ENCODE data around the gene CCNF.
A peak's percentile ranks its signal among the peaks of the same experiment; 100 is the strongest.
"Not testable (repeated sequence)": the region's sequence is repeated elsewhere in the genome, so short reads cannot be mapped to it uniquely, and the experiment has no call there.

The CCNF gene

GRCh38 chr16:2473999-2474876, 45.0 kb downstream of the CCNF start:
- Histone ChIP-seq H3K36me3 (ENCODE audit: insufficient read depth, low read length) (no peaks in the 10 kb centered on the region), H3K27ac (ENCODE audit: low read depth, low read length) (no peak overlapping the region), H3K27me3 (ENCODE audit: insufficient read depth, low read length) (peaks cover 66% of the 10 kb centered on the region), H3K4me3 (ENCODE audit: low read length) (peak overlapping the region; percentile 77), H3K4me1 (ENCODE audit: insufficient read depth, low read length) (peaks cover 8% of the 10 kb centered on the region), H3K9me3 (ENCODE audit: insufficient read depth, low read depth, low read length) (no peaks in the 10 kb centered on the region), H3K9ac (ENCODE audit: low read depth, low read length) (peak overlapping the region; percentile 67; the same call in 1 of the 2 replicates)
- WGBS, result under 1% methylated on average over 100 of the region's 100 CpGs

DNA sequence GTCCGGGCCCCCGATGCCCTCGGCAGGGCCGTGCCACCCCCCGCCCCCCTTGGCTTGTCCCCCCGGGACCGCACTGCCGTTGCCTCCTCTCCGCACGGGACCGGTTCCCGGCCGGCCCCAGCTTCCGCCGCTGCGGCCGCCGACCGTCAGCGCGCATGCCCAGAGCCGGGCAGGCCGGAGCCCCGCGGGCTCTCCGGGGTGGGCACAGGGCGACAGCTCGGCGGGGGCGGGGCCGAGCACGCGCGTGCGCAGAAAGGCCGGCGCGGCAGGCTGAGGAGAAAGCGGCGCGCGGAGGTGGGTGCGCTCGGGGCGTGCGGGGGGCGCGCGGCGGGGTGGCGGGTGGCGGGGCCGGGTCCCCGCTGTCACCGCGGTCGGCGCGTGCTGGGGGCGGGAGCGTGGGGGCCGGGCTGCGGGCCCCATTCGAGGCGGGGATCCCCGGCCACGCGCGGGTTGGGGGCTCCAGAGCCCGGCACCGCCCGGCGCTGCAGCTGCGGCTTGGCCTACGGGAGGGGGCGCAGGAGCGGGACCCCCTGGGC, 45.7 kb downstream of the CCNF start, which contains the start of gene TBC1D24:
Gene TBC1D24 (plus strand): TSS at position 251 of the 536 bp plus-strand sequence. CDS start 21,022 bp downstream, outside the sequence.
- 1% methylated on average over 77 of the region's 77 CpGs for WGBS
- Histone ChIP-seq H3K9me3 (ENCODE audit: insufficient read depth, low read depth, low read length) (no peaks in the 10 kb centered on the region), H3K27ac (ENCODE audit: low read depth, low read length) (no peak within 1 kb of the TSS), H3K4me1 (ENCODE audit: insufficient read depth, low read length) (0 out of 2 replicates have a peak, but pooled peaks cover 3% of the 10 kb centered on the region), H3K27me3 (ENCODE audit: insufficient read depth, low read length) (peaks cover 59% of the 10 kb centered on the region), H3K36me3 (ENCODE audit: insufficient read depth, low read length) (no peaks in the 10 kb centered on the region), H3K9ac (ENCODE audit: low read depth, low read length) (peak within 1 kb of the TSS; percentile 67; the same call in 1 of the 2 replicates), H3K4me3 (ENCODE audit: low read length) (peak within 1 kb of the TSS; percentile 77)

DNA sequence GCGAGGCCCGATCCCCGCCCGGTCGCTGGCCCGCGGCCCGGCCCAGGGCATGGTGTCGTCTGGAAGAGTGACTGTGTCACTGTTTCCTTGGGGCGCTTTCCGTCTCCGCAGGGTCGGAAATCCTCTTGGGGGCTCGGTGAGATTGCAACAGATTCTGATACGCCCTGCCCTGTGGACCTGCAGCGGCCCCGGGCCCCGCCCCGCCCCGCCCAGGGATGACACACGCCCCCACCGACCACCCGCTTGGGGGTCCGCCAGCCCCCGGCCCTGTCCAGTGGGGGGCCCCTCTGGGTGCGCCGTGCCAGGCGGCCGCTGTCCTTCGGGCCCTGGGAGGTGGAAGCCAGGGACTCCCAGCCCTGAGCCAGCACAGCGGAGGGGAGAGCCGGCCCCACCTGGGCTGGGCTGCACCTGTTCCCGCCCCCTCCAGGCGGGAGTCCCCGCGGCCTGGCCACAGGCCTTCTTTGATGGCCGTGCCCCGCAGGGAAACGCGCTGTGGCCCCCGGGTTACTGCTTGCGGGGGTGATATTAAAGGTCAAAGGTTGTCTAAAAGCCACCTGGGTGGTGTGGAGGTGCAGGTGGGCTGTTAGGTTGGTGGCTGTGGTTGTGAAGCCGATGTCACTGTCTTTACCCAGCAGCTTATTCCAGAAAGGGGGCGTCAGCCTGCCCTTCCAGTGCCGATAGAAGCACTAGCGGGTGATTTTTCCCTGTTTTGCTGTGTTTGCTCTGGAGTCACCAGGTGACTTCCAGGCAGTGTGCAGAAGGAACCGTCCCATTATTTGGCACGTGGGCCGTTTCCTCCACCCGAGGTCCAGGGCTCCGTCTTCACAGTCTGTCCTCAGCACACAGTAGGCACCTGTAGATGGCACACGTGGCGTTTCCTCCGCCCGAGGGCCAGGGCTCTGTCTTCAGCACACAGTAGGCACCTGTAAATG, 46.4 kb downstream of the CCNF start:
- Histone ChIP-seq H3K36me3 (ENCODE audit: insufficient read depth, low read length) (no peaks in the 10 kb centered on the region), H3K9ac (ENCODE audit: low read depth, low read length) (peak overlapping the region; percentile 36; the same call in 1 of the 2 replicates), H3K27me3 (ENCODE audit: insufficient read depth, low read length) (peaks cover 52% of the 10 kb centered on the region), H3K27ac (ENCODE audit: low read depth, low read length) (no peak overlapping the region), H3K4me3 (ENCODE audit: low read length) (peak overlapping the region; percentile 77), H3K9me3 (ENCODE audit: insufficient read depth, low read depth, low read length) (no peaks in the 10 kb centered on the region), H3K4me1 (ENCODE audit: insufficient read depth, low read length) (0 out of 2 replicates have a peak, but pooled peaks cover 1% of the 10 kb centered on the region)
- 12% methylated on average over 55 of the region's 55 CpGs for WGBS

DNA sequence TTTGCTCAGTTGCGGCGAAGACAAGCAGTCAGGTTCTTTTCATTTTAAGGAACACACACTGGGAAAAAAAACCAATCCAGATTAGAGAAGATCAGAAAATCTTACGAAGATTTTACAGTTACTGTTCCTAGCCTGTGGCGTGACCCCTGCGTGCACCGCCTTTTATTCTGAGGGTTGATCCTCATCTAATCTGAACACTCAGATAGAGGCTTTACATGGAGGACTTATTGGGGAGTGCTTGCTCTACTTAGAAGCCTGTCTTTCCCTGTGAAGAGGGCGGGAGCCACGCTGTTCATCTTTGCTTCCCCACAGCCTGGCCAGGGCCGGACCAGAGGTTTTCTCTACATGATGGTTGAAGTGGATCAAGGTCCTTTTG, 47.1 kb downstream of the CCNF start:
- Histone ChIP-seq H3K27me3 (ENCODE audit: insufficient read depth, low read length) (peaks cover 48% of the 10 kb centered on the region), H3K27ac (ENCODE audit: low read depth, low read length) (no peak overlapping the region), H3K9ac (ENCODE audit: low read depth, low read length) (no peak overlapping the region; the same call in 1 of the 2 replicates), H3K4me1 (ENCODE audit: insufficient read depth, low read length) (no peaks in the 10 kb centered on the region), H3K36me3 (ENCODE audit: insufficient read depth, low read length) (no peaks in the 10 kb centered on the region), H3K4me3 (ENCODE audit: low read length) (peak overlapping the region; percentile 77; the same call in 1 of the 2 replicates), H3K9me3 (ENCODE audit: insufficient read depth, low read depth, low read length) (no peaks in the 10 kb centered on the region)
- WGBS, result 94% methylated on average over 9 of the region's 9 CpGs

DNA sequence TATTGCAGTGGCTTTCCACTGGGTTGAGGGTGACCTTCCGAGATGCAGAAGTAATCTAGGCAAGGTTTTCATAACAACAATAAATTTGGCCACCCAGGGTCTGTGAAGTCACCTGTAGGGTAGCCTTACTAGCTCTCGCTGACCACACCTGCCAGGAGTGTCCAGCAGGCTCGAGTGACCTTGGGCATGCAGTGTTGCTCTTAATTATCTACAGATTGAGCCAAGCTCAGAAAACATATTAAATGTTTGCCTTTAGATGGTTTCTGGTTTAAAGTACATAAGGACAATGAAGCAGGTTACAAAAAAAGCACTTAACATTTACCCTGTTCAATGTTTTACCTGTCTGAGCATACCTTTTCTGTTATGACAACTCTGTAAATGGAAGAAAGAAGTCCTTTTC, 47.5 kb downstream of the CCNF start:
- 86% methylated on average over 3 of the region's 3 CpGs for WGBS
- Histone ChIP-seq H3K27ac (ENCODE audit: low read depth, low read length) (no peak overlapping the region), H3K4me1 (ENCODE audit: insufficient read depth, low read length) (no peaks in the 10 kb centered on the region), H3K36me3 (ENCODE audit: insufficient read depth, low read length) (no peaks in the 10 kb centered on the region), H3K9ac (ENCODE audit: low read depth, low read length) (no peak overlapping the region), H3K4me3 (ENCODE audit: low read length) (no peak overlapping the region), H3K27me3 (ENCODE audit: insufficient read depth, low read length) (peaks cover 44% of the 10 kb centered on the region), H3K9me3 (ENCODE audit: insufficient read depth, low read depth, low read length) (no peaks in the 10 kb centered on the region)

DNA sequence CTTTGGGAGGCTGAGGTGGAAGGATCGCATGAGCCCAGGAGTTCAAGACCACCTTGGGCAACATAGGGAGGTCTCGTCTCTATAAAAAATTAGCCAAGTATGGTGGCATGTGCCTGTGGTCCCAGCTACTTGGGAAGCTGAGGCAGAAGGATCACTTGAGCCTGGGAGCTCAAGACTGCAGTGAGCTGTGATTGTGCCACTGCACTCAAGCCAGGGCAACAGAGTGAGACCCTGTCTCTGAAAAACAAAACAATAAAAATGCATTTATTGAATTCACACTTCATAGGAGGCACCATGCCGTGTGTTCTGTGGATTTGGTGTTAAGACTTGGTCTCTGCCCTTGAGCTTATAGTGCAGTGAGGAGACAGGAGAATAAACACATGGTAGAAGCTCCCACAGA, 48.1 kb downstream of the CCNF start:
- Histone ChIP-seq H3K27me3 (ENCODE audit: insufficient read depth, low read length) (peaks cover 38% of the 10 kb centered on the region), H3K9me3 (ENCODE audit: insufficient read depth, low read depth, low read length) (no peaks in the 10 kb centered on the region), H3K4me1 (ENCODE audit: insufficient read depth, low read length) (no peaks in the 10 kb centered on the region), H3K36me3 (ENCODE audit: insufficient read depth, low read length) (no peaks in the 10 kb centered on the region), H3K27ac (ENCODE audit: low read depth, low read length) (no peak overlapping the region), H3K4me3 (ENCODE audit: low read length) (no peak overlapping the region), H3K9ac (ENCODE audit: low read depth, low read length) (no peak overlapping the region)
- WGBS, result 93% methylated on average over 3 of the region's 3 CpGs

GRCh38 chr16:2478279-2478678, 49.0 kb downstream of the CCNF start:
- H3K36me3 ChIP-seq (ENCODE audit: insufficient read depth, low read length), result no peaks in the 10 kb centered on the region
- 91% methylated on average over 8 of the region's 8 CpGs for WGBS
- H3K27me3 ChIP-seq (ENCODE audit: insufficient read depth, low read length), result peaks cover 28% of the 10 kb centered on the region
- no peaks in the 10 kb centered on the region for H3K9me3 ChIP-seq (ENCODE audit: insufficient read depth, low read depth, low read length)
- no peaks in the 10 kb centered on the region for H3K4me1 ChIP-seq (ENCODE audit: insufficient read depth, low read length)
- H3K4me3 ChIP-seq (ENCODE audit: low read length), result no peak overlapping the region
- no peak overlapping the region for H3K9ac ChIP-seq (ENCODE audit: low read depth, low read length)
- H3K27ac ChIP-seq (ENCODE audit: low read depth, low read length), result no peak overlapping the region

DNA sequence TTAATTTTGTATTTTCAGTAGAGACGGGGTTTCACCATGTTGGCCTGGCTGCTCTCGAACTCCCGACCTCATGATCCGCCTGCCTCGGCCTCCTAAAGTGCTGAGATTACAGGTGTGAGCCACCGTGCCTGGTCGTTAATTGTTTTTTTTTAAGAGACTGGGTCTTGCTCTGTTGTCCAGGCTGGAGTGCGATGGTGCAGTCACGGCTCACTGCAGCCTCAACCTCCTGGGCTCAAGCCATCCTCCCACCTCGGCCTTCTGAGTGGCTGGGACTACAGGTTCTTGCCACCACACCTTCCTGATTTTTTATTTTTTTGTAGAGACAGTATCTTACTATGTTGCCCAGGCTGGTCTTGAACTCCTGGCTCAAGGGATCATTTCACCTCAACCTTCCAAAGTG, 50.7 kb downstream of the CCNF start:
- not testable (repeated sequence) for H3K9ac ChIP-seq (ENCODE audit: low read depth, low read length)
- 94% methylated on average over 10 of the region's 10 CpGs for WGBS

GRCh38 chr16:2480948-2481347, 51.7 kb downstream of the CCNF start:
- WGBS, result 94% methylated on average over 12 of the region's 12 CpGs
- Histone ChIP-seq H3K27ac (ENCODE audit: low read depth, low read length) (no peak overlapping the region), H3K9me3 (ENCODE audit: insufficient read depth, low read depth, low read length) (no peaks in the 10 kb centered on the region), H3K4me1 (ENCODE audit: insufficient read depth, low read length) (no peaks in the 10 kb centered on the region), H3K4me3 (ENCODE audit: low read length) (no peak overlapping the region), H3K27me3 (ENCODE audit: insufficient read depth, low read length) (peaks cover 11% of the 10 kb centered on the region), H3K36me3 (ENCODE audit: insufficient read depth, low read length) (no peaks in the 10 kb centered on the region), H3K9ac (ENCODE audit: low read depth, low read length) (no peak overlapping the region)

More for the DNA sequence above, 50.7 kb downstream of the CCNF start:
- H3K27me3 ChIP-seq (ENCODE audit: insufficient read depth, low read length), result peaks cover 16% of the 10 kb centered on the region
- H3K4me1 ChIP-seq (ENCODE audit: insufficient read depth, low read length); H3K36me3 ChIP-seq (ENCODE audit: insufficient read depth, low read length); H3K27ac ChIP-seq (ENCODE audit: low read depth, low read length); H3K4me3 ChIP-seq (ENCODE audit: low read length); H3K9me3 ChIP-seq (ENCODE audit: insufficient read depth, low read depth, low read length): not testable (repeated sequence)

- H3K4me1 ChIP-seq (ENCODE audit: insufficient read depth, low read length), result no peaks in the 10 kb centered on the region
- no peak overlapping the region for H3K4me3 ChIP-seq (ENCODE audit: low read length)
- H3K9ac ChIP-seq (ENCODE audit: low read depth, low read length), result no peak overlapping the region
- no peaks in the 10 kb centered on the region for H3K9me3 ChIP-seq (ENCODE audit: insufficient read depth, low read depth, low read length)
- H3K27ac ChIP-seq (ENCODE audit: low read depth, low read length), result no peak overlapping the region
- peaks cover 4% of the 10 kb centered on the region for H3K27me3 ChIP-seq (ENCODE audit: insufficient read depth, low read length)
- H3K36me3 ChIP-seq (ENCODE audit: insufficient read depth, low read length), result no peaks in the 10 kb centered on the region
- WGBS, result 85% methylated on average over 7 of the region's 7 CpGs
Observed at GRCh38 chr16:2481676-2482075, 52.4 kb downstream of the CCNF start.
